Medulla oblongata (tissue), 1 donor: ENCODE measurements around the gene TRIM66.
A peak's percentile ranks its signal among the peaks of the same experiment; 100 is the strongest.

Experiments
- DNase-seq: peaks from one replicate; pipeline ENCODE4 v3.0.0-alpha.2; 2015; ENCODE audit errors: extremely low spot score

Gene TRIM66

DNA sequence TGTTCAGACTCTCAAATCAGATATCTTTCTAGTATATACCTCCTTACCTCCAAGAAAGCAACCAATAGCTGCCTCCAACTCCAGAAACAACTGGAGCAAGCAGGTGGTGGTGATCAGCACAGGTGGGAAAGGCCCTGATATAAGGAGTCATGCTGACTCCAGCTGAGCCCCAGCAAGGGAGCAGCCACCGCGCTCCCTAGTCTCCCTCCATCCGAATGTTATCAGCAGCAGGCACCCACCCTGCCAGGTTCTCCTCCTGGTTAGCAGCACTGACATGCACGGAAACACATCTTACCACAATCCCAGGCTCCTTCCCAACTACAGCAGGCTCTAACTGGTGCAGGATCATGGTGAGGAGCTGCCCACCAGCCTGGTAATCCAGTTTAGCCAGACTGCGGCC, 69.9 kb downstream of the TRIM66 start:
- no peak for DNase-seq

DNA sequence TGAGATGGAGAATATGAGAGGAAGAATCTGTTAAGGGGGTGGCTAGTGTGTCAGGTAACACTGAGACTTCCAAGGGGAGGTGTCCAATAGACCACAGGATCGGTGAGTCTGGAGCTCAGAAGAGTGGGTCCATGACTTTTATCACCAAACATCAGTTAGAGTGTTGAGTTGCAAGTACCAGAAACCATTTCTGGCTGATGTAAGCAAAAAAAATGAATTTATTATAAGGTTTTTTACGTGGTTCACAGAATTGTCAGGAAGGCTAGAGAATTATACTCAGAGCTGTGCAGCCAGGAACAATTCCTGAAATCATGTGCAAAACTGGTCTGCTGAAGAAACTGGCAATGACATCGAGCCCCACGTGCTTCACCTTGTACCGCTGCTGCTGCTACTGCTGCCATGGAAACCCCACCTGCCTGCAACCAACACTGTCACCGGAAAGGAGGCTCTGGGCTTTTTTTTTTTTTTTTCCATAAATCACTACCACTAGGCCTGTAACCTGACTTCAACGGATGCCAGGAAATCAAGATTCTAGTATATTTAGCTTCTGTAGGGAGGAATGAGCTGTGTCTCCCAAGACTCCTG, 71.8 kb downstream of the TRIM66 start:
- DNase-seq, result no peak

DNA sequence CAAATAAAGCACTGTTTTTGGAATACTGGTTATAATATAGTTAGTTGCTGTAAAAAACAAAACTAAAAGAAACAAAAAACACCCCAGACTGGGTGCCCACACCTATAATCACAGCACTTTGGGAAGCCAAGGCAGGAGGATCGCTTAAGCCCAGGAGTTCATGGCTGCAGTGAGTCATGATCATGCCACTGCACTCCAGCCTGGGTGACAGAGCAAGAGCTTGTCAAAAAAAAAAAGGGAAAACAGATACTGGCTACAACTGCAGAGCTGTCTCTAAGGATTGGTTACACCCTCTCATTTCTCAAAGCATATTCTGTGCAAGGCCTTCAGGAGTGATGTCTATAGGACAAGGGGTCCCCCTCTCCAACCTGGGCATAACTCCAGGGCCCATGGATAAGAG, 73.8 kb downstream of the TRIM66 start:
- DNase-seq, result no peak

DNA sequence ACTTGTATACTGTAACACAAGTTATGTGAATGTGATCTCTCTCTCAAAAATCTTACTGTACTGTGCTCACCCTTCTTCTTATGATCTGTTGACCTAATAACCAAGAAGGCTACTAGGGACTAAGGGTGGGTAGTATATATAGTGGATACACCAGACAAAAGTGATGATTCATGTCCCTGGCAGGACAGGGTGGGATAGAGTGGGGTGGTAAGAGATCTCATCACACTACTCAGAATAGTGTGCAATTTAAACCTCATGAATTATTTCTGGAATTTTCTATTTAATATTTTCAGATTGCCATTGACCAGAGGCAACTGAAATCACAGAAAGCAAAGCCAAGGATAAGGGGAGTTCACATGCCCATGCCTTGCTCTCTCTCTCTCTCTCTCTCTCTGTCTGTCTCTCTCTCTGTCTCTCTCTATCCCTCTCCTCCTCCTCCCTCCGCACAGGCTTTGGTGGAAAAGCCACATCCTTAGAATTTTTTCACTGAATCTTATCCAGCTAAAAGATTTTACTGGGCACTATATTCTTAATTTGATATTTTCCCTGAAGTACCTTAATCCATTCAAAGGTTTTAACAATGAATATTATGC, 76.4 kb downstream of the TRIM66 start:
- no peak for DNase-seq

DNA sequence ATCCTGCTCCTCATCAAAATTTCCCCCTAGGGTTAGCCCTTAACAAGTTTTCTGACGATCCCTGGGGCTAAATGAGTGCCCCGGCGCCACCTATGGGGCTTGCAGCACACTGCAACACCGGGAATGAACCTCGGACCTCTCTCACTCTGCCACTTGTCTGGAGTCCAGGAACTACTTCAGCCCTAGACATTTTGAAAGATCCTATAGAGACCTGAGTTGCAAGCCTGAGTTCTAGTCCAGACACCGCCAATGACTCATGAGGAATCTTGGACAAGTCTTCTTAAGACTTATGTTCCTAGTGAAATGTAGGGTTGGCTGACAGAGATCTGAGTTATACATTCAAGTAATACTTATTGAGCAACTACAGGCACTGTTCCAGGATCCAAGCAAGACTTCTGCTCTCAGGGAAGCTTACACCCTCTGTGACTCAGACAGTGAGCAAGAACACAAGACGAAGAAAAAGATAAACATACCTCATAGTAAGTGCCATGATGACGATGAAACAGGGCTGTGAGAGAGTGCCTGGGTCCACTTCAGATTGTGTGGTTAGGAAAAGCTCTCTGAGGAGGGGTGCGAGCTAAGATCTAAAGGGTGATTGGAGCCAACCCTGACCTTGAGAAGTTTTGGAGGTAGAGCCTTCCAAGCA, 78.3 kb downstream of the TRIM66 start:
- no peak for DNase-seq

DNA sequence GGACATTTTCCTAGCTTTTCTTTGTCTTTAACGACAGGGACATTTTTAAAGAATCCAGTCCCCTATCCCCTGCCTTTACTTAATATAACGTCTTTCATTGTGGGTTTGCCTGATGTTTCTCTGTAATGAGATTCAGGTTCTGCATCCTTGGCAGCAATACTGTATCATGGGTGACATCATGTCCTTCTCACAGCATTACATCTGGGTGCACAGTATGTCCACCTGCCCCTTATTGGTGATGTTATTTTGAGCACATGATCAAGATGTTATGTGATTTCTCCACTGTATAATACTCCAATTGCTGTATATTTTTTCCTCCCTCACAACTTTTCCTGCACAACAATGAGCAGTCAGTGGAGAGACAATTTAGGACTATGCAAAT, 78.8 kb downstream of the TRIM66 start:
- DNase-seq, result no peak

DNA sequence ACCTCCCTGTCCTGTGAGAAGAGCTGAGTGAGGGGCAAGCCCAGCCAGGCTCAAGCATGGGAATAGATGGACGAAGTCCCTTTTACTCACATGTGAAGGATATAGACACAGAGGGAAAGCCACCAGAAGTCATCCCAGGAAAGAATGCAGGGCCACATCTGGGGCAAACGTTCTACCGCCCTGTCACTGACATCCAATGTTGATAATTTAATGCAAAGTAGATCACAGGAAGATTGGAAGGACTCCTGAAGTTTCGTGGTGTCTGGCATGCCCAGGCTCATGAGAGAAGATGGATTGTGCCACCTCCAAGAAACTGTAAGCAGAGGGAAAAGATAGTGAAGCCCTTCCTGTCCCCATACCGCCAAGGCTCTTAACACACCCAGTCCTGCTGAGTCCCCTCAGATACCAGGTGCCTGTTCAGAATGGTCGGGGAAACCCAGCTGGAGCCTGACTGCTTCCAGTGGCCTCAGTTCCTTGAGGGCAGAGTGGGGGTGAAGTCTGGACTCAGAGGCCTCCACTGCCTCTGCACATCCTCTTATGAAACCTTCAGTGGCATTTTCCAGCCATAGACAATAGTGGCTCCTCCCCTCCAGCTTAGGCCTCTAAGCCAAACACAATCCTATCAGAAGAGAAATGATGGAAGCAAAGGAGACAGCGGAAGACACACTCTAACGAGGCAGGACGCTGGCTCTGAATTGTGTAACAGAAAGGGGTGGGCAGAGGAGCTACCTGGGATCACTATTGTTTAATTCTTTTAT, 80.9 kb downstream of the TRIM66 start:
- no peak for DNase-seq

DNA sequence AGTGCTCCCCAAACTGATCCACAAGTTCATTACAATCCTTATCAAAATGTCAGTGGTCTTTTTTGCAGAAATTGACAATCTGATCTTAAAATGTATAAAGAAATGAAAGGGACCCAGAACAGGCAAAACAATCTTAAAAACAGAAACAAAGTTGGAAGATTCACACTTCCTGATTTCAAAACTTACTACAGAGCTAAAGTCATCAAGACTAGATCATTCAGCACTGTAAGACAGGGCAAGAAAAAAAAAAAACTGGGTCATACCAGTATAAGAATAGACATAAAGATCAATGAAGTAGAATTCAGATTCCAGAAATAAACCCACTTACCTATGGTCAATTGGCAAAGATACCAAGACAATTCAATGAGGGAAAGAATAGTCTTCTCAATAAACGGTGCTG, 84.0 kb downstream of the TRIM66 start:
- DNase-seq, result no peak

DNA sequence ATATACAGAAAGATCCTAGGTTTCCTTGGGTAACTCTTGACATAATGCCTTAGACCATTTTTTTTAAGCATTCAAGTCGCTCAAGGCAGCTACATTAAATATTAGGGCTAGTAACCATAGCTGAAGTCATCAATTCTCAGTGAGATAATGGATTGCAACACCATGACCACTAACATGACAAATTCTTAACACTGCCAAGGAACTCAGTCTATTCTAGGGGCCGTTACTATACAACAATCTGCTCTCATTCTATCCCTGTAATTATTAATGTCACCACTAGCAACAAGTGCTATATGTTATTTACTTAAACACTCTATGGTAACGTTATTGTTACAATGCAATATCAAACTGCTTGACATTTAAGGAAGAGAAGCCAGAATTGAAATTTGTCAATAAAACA, 85.3 kb downstream of the TRIM66 start:
- DNase-seq, result no peak

DNA sequence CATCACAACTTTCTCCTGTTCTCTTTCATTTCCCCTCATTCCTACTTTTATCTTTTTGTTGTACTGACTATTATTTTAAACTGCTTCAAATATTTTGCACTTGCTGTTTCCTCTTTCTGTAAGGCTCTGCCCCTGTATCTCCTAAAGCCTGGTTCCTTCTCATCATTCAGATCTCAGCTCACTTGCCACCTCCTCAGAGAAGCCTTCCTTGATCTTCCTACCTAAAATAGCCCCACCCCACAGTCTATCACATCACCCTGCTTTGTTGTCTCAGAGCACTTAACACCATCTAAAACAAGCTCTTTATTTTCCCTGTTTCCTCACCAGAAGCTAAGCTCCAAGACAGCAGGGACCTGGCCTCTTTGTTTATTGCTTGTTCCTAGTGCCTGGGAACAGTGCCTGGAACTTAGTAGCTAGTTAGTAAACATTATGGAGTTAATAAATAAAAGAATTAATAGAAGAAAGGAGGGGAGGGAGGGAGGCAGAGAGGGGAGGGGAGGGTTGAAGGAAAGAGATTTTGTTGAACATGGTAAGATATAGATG, 85.9 kb downstream of the TRIM66 start:
- no peak for DNase-seq

DNA sequence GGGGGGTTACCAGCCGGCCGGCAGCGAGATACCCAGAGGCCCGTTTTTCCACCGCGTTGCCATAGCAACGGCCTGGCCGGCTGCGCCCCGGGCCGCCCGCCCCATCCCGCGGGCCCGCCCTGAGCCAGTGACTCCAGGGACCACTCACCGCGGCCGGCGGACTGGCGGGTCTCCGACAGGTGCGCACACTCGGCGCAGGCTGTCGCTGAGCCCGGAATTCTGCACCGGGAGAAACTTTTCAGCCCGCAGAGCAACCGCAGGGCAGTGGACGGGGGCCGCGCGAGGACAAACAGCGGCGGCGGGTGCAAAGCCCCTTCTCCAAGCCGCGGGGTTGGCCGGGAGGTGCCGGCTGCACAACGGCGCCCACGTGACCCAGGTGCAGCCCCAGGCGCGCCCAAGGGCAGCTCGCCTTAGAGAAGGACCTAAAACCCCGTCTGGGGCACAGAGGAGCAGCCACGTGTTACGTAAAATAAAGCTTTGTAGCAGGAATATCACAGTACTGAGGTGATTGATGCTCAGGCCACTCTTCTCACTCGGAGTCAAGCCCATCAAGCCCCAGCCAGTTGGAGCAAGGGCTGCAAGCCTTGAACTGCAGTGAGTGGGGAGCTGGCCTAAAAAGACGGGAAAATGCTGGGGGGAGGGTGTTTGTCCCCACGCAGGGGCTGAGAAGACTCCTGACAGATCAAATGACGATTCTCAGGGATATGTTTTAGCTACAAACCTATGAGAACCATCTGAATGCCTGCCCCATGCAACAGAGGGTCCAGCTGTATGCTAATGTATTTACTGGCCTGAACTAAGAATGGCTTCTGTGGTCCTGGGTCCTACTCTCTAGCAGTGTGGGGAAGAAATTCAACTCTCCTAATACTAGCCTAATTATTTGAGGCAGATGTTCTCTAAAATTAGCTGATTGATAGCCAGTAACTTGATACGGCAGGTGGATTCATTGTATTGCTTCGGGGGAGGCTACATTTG, 88.2 kb downstream of the TRIM66 start, which contains the start of gene STK33:
TSS of gene STK33 (minus strand) at position 294 of the 975 bp plus-strand sequence. CDS start 119,323 bp downstream, outside the sequence.
- peak; percentile 32 for DNase-seq

DNA sequence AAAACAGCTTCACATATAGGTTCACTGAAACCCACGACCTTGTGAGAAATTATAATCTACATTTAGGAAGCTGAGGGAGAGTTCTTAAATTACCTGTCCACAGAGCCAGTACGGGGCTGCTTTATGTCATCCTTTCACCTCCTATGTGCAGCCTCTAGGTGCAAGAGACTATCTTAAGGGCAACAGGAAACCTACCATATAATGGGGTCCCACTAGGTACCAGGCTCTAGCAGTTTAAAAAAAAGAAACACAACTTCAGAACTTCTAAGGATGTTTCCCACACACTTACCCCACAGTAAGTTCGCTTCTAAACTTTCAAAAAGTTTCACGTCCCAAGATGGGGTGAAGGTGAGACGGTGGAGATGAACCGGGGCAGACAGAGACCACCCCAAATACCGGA, 89.0 kb downstream of the TRIM66 start:
- no peak for DNase-seq

DNA sequence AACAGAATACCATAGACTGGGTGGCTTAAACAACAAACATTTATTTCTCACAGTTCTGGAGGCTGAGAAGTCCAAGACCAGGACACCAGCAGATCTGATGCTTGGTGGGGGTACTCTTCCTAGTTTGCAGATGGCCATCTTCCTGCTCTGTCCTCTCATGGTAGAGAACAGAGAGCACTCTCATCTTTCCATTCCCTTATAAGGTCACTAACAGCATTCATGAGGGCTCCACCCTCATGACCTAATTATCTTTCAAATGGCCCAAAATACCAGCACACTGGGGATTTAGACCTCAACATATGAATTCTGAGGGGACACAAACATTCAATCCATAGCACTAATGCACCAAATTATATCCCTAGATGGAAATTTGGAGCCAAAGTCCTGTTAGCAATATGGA, 94.5 kb downstream of the TRIM66 start:
- DNase-seq, result no peak

DNA sequence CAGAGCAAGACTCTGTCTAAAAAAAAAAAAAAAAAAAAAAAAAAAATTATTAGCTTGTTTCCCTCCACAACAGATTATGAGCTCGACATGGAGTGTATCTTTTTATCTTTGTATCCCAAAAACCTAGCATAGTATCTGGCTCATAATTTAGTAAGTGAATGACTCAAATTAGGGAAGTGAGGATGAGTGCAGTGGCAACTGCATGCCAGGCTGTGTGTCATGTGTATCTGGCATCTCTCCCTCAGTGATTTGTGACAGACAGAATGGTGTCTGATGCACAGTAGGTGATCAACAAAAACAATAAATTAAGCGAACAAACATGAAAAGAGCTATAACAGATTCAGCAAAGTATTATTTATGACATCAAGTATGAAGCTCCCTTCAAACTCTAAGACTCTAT, 95.7 kb downstream of the TRIM66 start:
- DNase-seq, result no peak

DNA sequence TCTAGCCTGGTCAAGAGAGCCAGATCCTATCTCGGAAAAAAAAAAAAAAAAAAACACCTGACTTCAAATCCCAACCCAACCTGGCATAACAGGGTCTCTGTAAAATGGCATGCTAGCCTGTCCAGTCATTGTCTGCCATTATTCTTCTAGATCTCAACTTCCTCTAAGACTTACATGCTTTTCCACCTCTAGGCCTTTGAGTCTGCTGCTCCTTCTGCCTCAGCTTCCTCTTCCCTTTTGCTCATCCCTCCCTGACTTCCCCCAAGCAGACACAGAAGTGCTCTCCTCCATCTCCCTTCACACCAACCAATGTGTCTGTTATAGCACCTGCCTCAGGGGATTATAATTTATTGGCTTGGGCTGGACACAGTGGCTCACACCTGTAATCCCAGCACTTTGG, 96.3 kb downstream of the TRIM66 start:
- DNase-seq, result no peak

DNA sequence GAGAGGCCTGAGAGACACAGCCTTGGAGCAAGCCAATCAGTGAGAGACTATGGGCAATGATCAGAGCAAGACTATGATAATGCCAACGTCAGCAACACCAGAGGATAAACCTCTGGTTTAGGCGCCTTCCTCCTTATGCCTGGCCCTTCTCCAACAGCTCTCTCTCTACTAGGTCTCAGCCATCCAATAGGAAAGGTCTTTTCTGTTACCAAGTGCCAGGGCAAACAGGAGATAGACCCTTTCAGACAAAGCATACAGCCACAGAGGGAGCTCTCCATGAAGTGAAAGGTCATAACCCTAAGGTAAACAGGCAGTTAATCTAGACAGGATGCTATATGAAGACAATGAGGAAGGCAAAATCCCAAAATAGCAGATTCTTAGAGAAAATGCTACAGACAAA, 98.0 kb downstream of the TRIM66 start:
- DNase-seq, result no peak

DNA sequence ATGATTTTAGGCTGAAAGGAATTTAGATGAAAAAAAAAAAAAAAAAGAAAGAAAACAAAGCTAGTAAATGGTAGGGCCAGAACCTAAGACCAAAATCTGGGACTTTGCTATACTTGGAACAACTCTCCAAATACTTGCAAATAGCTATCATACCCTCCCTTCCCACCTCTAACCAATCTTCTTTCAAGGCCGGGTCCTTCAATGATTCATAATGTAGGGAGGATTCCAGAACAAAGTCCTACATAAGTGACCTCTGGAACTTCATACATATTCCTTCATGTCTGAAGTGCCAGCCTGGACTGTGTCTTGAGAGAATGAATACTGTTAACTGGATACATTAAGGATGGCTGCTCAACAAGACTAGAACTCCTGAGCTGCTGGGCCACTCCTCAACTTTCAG, 98.4 kb downstream of the TRIM66 start:
- no peak for DNase-seq

DNA sequence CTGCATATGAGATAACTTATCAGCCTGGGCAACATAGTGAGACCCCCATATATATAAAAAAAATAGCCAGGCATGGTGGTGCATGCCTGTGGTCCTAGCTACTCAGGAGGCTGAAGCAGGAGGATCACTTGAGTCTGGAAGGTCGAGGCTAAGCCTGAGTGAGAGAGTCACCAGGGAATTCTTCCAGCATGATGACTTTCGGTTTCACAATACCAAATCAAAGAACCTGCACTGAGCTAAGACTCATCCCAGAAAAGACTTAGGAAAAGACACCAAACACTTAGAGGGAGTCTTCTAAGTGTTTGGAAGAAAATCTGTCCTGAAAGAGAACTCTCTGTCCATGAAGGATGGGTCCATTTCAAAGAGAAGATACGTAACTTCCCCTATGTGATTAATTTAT, 101.2 kb downstream of the TRIM66 start:
- DNase-seq, result no peak

DNA sequence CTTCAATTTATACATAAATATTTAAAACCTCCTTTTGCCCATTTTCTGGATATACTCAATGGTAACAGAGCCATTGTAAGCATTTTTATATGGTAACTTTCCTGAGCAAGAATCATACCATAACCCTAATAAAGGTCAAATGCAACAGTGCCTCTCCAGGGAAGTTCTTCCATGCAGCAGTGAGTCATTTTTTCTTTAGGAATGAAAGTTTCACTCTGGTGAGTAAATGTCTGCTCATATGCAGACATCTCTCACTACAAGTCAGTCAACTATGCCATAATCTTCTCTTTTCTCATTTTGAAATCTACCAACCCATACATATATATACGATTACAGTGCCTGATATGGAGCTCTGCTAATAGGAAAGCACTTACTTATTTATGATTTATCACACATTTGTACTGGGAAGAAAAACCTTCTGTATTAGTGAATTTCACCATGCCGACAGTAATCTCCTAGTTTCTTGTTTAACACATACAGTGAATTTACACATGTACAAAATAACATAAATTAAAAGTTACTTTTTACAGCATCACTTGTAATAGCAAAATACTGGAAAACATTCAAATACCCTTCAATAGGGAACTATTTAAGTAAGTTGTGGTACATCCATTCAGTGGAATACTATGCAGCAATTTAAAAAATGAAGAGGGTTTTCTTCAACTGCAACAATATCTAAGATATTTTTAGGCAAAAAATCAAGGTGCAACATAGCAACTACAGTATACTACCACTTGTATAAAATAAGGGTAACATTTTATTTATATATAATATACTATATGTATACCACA, 104.5 kb downstream of the TRIM66 start:
- DNase-seq, result no peak

DNA sequence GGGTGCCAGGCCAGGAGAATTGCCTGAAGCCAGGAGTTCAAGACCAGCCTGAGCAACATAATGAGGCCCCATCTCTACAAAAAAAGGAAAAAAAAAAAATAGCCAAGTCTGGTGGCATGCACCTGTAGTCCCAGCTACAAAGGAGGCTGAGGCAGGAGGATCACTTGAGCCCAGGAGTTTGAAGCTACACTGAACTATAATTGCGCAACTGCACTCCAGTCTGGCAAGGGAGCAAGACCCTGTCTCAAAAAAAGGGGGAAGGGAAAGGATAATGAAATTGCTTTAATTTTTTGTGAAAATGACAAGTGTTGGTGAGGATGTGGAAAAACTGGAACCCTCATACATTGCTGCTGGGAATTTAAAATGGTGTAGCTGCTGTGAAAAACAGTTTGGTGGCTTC, 107.7 kb downstream of the TRIM66 start:
- no peak for DNase-seq

DNA sequence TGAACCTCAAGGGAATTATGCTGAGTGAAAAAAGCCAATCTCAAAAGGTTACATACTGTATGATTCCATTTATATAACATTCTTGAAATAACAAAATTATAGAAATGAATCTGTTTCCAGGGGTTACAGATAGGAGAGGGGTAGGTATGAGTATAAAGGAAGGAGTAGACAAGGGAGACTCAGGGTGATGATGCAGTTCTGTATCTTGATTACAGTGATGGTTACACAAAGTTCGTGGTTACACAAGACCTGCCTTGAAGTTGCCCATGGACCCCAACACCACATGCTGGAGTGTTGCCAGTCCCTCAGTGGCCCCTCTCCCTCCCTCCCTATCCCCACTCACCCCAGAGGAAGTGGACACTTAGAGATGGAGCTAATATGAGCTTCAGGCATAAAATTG, 108.7 kb downstream of the TRIM66 start:
- DNase-seq, result no peak
